ENCODE data around the gene FGF21. TPM values are rescaled to one million over a fixed set of nuclear protein-coding genes. Genes with fewer than 3 reads are reported as not detected.
"Not testable (repeated sequence)": the region's sequence is repeated elsewhere in the genome, so short reads cannot be mapped to it uniquely, and the experiment has no call there.

The FGF21 gene
- polyA plus RNA-seq, 2 of the 4 experiments (the other 2 are of a cell fraction), result 0.06 TPM; not detected in 1

DNA sequence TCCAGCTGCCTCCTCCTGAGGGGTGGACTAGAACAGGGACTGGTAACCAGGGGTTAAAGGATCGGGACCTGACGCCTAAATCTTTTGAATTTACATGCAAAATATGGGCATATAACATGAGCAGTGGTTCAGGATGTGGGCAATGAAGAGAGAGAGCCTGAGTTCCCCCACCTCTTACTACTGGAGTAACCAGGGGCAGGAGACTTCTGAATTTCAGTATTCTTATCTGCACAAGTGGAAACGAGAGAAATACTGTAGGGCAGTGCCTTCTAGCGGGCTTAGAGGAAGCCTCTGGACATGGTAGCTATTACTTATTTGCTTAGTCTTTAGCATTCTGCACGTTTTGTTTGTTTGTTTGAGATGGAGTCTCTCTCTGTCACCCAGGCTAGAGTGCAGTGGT is 29.2 kb downstream of the FGF21 start:
- H3K9me3 ChIP-seq, result no peaks in the 10 kb centered on the region
- no peak overlapping the region for H3K4me2 ChIP-seq
- DNase-seq (ENCODE audit: low read depth in 1 of 2, low spot score in 1 of 2) (peak in 1 of 2 experiments; percentile 53), ATAC-seq (peak in 1 of 2 experiments; percentile 20; a peak in 3 of 6 replicates), FAIRE-seq (no peak)
- H3K4me3 ChIP-seq, result no peak overlapping the region
- 59% methylated on average over 5 of the region's 5 CpGs for WGBS (ENCODE audit: missing lambda C conversion rate)
- TF ChIP-seq RAD21 (conservative IDR thresholded peaks at IDR 0.05 in 1 of 2, IDR thresholded peaks at IDR 0.05 in 1 of 2) (peak in 1 of 2 experiments; percentile 38; a peak in 2 of 5 replicates), PBX3 (IDR thresholded peaks at IDR 0.05) (no peak)
- CTCF ChIA-PET, result interaction anchor here (0.6 to 17.2 kb wide), 13 partner anchors 14 to 541 kb away, joined by 3 to 927 read pairs (median 5); partner anchors contain the start of genes CA11 and HSD17B14
- H3K4me1 ChIP-seq, result peaks cover 10% of the 10 kb centered on the region
- POLR2A ChIA-PET, result interaction anchor here (0.7 kb wide), 1 partner anchor 60 kb away, joined by 5 read pairs; no protein-coding TSS in a partner anchor
- H3K27ac ChIP-seq, result no peak overlapping the region

DNA sequence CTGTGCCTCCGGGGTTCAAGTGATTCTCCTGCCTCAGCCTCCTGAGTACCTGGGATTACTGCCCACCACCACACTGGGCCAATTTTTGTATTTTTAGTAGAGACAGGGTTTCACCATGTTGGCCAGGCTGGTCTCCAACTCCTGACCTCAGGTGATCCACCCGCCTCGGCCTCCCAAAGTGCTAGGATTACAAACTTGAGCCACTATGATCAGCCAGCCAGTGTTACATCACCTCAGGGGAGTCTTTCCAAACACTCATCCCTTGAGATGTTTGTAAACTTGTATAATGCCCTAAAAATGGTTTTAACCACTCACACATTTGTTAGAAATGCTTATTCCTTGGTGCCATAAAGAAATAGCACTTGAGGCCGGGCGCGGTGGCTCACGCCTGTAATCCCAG is 31.1 kb downstream of the FGF21 start:
- POLR2A ChIA-PET; ATAC-seq; FAIRE-seq; H3K4me3 ChIP-seq; H3K27ac ChIP-seq; DNase-seq (ENCODE audit: low read depth in 1 of 2, low spot score in 1 of 2); H3K4me1 ChIP-seq; H3K9me3 ChIP-seq; H3K4me2 ChIP-seq: not testable (repeated sequence)
- WGBS (ENCODE audit: missing lambda C conversion rate), result 90% methylated on average over 7 of the region's 7 CpGs
- CTCF ChIA-PET, result interaction anchor here (0.6 to 17.2 kb wide), 13 partner anchors 8 to 439 kb away, joined by 3 to 927 read pairs (median 22); partner anchors contain the start of genes CA11, FTL and HSD17B14

- 78% methylated on average over 9 of the region's 9 CpGs for WGBS (ENCODE audit: missing lambda C conversion rate)
- H3K4me1 ChIP-seq; H3K9me3 ChIP-seq; H3K4me2 ChIP-seq; H3K4me3 ChIP-seq; H3K27ac ChIP-seq; DNase-seq (ENCODE audit: low read depth in 1 of 2, low spot score in 1 of 2); FAIRE-seq; ATAC-seq; POLR2A ChIA-PET: not testable (repeated sequence)
- CTCF ChIA-PET, result interaction anchor here (0.6 to 17.2 kb wide), 69 partner anchors 9 to 434 kb away, joined by 3 to 927 read pairs (median 5); partner anchors contain the start of genes BCAT2, CA11, FTL and FUT2
Measured at GRCh38 chr19:48787331-48787730, 32.0 kb downstream of the FGF21 start.

GRCh38 chr19:48793271-48793670 is 37.9 kb downstream of the FGF21 start:
- Histone ChIP-seq H3K4me3 (no peak overlapping the region), H3K4me1 (peaks cover 5% of the 10 kb centered on the region; the same call in 2 of the 3 replicates), H3K27ac (no peak overlapping the region), H3K9me3 (no peaks in the 10 kb centered on the region), H3K4me2 (no peak overlapping the region)
- DNase-seq (ENCODE audit: low read depth in 1 of 2, low spot score in 1 of 2), result no peak
- WGBS (ENCODE audit: missing lambda C conversion rate), result 73% methylated on average over 8 of the region's 8 CpGs
- ChIA-PET POLR2A (no interaction called here), CTCF (interaction anchor here (0.7 to 17.2 kb wide), 11 partner anchors 9 to 200 kb away, joined by 3 to 927 read pairs (median 16); partner anchors contain the start of genes BCAT2, FTL, GYS1 and HSD17B14)
- no peak for FAIRE-seq
- ATAC-seq, result no peak
- TF ChIP-seq TFCP2L1 (CRISPR knock-in tag; IDR thresholded peaks at IDR 0.05) (no peak), ATOH8 (CRISPR knock-in tag; IDR thresholded peaks at IDR 0.05; ENCODE audit: low read depth) (no peak), ELK1 (IDR thresholded peaks at IDR 0.05; ENCODE audit: low read depth, low read length) (no peak), REST (IDR thresholded peaks at IDR 0.05) (no peak), ESRRA (IDR thresholded peaks at IDR 0.05; ENCODE audit: borderline replicate concordance, low read length) (no peak), HOXB5 (CRISPR knock-in tag; IDR thresholded peaks at IDR 0.05) (no peak), POLR2A (IDR thresholded peaks at IDR 0.05; ENCODE audit: low read length) (no peak), GATA3 (IDR thresholded peaks at IDR 0.05; ENCODE audit: borderline replicate concordance) (no peak), KDM1A (IDR thresholded peaks at IDR 0.05; ENCODE audit: low read depth) (no peak), ZSCAN20 (CRISPR knock-in tag; IDR thresholded peaks at IDR 0.05) (no peak), MYC (IDR thresholded peaks at IDR 0.05; ENCODE audit: borderline replicate concordance, low read length) (no peak)

Data from A549 (cell line).